Kidney epithelial cell (primary cell): ENCODE measurements around the gene BBS9. TPM values are rescaled to one million over a fixed set of nuclear protein-coding genes. Genes with fewer than 3 reads are reported as not detected.

ENCODE experiments used
- DNase-seq: peaks from one replicate; pipeline ENCODE4 v3.0.0-alpha.2; 2010; ENCODE audit warnings: low read depth
- H3K27me3 ChIP-seq: 2 replicates; pipeline ENCODE4 v1.6.0; 2011; ENCODE audit warnings: low read length; ENCODE audit not compliant: control insufficient read depth, insufficient read depth
- H3K36me3 ChIP-seq: 2 replicates; pipeline ENCODE4 v1.5.1; 2011; ENCODE audit warnings: low read length; ENCODE audit not compliant: control insufficient read depth, insufficient read depth
- H3K4me3 ChIP-seq: 2 replicates; pipeline ENCODE4 v1.5.1; 2011; ENCODE audit warnings: low read depth, mild to moderate bottlenecking, control low read depth, low read length
- CTCF ChIP-seq: IDR thresholded peaks from 2 replicates; pipeline ENCODE4 v1.5.1; 2011; ENCODE audit warnings: mild to moderate bottlenecking, moderate library complexity, low read length, control low read depth, inconsistent platforms; ENCODE audit not compliant: insufficient read depth, poor library complexity, severe bottlenecking
- total RNA-seq: library from RNA; depleted of rRNA; stranded (reverse); fragments of >200 nt; gene quantifications from 2 replicates; pipeline ENCODE4 v1.2.3, GENCODE V29; 2015

Gene BBS9
- total RNA-seq, 1 donor from 2014 or later, result 20.4 TPM

- no peak overlapping the region for H3K4me3 ChIP-seq
- no peak for TF ChIP-seq CTCF
- H3K27me3 ChIP-seq, result no peaks in the 10 kb centered on the region
- H3K36me3 ChIP-seq, result no peaks in the 10 kb centered on the region
- no peak for DNase-seq
Measured at GRCh38 chr7:33646166-33646565, 516.8 kb downstream of the BBS9 start.

GRCh38 chr7:33646891-33647391, 517.6 kb downstream of the BBS9 start:
- DNase-seq, result no peak
- Histone ChIP-seq H3K4me3 (no peak overlapping the region), H3K36me3 (no peaks in the 10 kb centered on the region), H3K27me3 (no peaks in the 10 kb centered on the region)
- TF ChIP-seq CTCF, result no peak

- H3K27me3 ChIP-seq, result no peaks in the 10 kb centered on the region
- H3K36me3 ChIP-seq, result no peaks in the 10 kb centered on the region
- no peak for DNase-seq
- TF ChIP-seq CTCF, result no peak
- H3K4me3 ChIP-seq, result no peak overlapping the region
Measured at GRCh38 chr7:33649476-33650441, 520.4 kb downstream of the BBS9 start.

GRCh38 chr7:33650828-33651227, 521.5 kb downstream of the BBS9 start:
- no peak for TF ChIP-seq CTCF
- Histone ChIP-seq H3K36me3 (no peaks in the 10 kb centered on the region), H3K4me3 (no peak overlapping the region), H3K27me3 (no peaks in the 10 kb centered on the region)
- DNase-seq, result no peak

- DNase-seq, result no peak
- TF ChIP-seq CTCF, result no peak
- Histone ChIP-seq H3K27me3 (no peaks in the 10 kb centered on the region), H3K4me3 (no peak overlapping the region), H3K36me3 (no peaks in the 10 kb centered on the region)
Measured at GRCh38 chr7:33651998-33652515, 522.7 kb downstream of the BBS9 start.
